Chondrocyte (in vitro differentiated cells): ENCODE measurements around the gene MIB2. TPM values are rescaled to one million over a fixed set of nuclear protein-coding genes. Genes with fewer than 3 reads are reported as not detected.
"Not testable (repeated sequence)": the region's sequence is repeated elsewhere in the genome, so short reads cannot be mapped to it uniquely, and the experiment has no call there.

Source experiments
- DNase-seq: peaks from one replicate; pipeline ENCODE4 v3.0.0; 2021; ENCODE audit warnings: mixed read lengths, low spot score
- H3K27ac Mint-ChIP-seq: one replicate; pipeline ENCODE4 v1.8.0; 2021; ENCODE audit warnings: mild to moderate bottlenecking, moderate library complexity, mixed read lengths; ENCODE audit not compliant: unreplicated experiment
- H3K27me3 Mint-ChIP-seq: 2 replicates; pipeline ENCODE4 v1.8.0; 2021; ENCODE audit warnings: low read depth, mixed read lengths
- H3K36me3 Mint-ChIP-seq: 2 replicates; pipeline ENCODE4 v1.8.0; 2021; ENCODE audit warnings: low read depth, mixed read lengths
- H3K4me1 Mint-ChIP-seq: 2 replicates; pipeline ENCODE4 v1.8.0; 2021; ENCODE audit warnings: low read depth, mild to moderate bottlenecking, mixed read lengths
- H3K4me3 Mint-ChIP-seq: one replicate; pipeline ENCODE4 v1.8.0; 2021; ENCODE audit warnings: mild to moderate bottlenecking, moderate library complexity, mixed read lengths; ENCODE audit not compliant: unreplicated experiment
- H3K9me3 Mint-ChIP-seq: 2 replicates; pipeline ENCODE4 v1.8.0; 2021; ENCODE audit warnings: low read depth, mixed read lengths
- total RNA-seq: library from RNA; stranded (reverse); gene quantifications from 3 replicates; pipeline ENCODE4 v1.2.1, GENCODE V29; 2021
- TF ChIP-seq, protein P1 (sequence below): fragments of 200-600 bp; sonication (generic); IDR thresholded peaks from 2 replicates; pipeline ENCODE4 v1.5.0; 2021; ENCODE audit warnings: antibody characterized with exemption, mild to moderate bottlenecking, moderate library complexity

The MIB2 gene
- total RNA-seq, 1 donor from 2014 or later = 73.8 TPM

DNA sequence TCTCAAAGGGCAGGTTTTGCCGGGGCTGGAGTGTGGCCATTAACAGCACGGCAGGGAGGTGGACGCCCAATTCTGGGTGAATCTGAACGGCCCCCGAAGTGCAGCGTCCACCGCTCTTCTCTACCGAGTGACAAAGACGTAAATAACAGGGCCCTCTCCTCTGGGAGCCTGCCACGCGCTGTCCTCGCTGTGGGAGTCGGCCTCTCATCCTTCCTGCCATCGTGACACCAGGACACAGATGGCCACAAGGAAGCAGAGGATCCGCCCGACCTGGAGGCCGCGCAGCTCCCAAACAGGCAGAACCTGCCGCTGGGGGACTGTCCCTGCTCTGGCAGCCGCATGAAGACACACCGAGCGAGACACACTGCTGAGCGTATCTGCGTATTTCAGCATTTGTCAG lies 55.6 kb downstream of the MIB2 start:
- H3K27ac Mint-ChIP-seq = no peak overlapping the region
- no peaks in the 10 kb centered on the region for H3K9me3 Mint-ChIP-seq
- no peak overlapping the region for H3K4me3 Mint-ChIP-seq
- H3K4me1 Mint-ChIP-seq = no peaks in the 10 kb centered on the region
- DNase-seq = peak; percentile 87
- H3K27me3 Mint-ChIP-seq = no peaks in the 10 kb centered on the region
- H3K36me3 Mint-ChIP-seq = peaks cover 18% of the 10 kb centered on the region
- TF ChIP-seq, protein P1, sequence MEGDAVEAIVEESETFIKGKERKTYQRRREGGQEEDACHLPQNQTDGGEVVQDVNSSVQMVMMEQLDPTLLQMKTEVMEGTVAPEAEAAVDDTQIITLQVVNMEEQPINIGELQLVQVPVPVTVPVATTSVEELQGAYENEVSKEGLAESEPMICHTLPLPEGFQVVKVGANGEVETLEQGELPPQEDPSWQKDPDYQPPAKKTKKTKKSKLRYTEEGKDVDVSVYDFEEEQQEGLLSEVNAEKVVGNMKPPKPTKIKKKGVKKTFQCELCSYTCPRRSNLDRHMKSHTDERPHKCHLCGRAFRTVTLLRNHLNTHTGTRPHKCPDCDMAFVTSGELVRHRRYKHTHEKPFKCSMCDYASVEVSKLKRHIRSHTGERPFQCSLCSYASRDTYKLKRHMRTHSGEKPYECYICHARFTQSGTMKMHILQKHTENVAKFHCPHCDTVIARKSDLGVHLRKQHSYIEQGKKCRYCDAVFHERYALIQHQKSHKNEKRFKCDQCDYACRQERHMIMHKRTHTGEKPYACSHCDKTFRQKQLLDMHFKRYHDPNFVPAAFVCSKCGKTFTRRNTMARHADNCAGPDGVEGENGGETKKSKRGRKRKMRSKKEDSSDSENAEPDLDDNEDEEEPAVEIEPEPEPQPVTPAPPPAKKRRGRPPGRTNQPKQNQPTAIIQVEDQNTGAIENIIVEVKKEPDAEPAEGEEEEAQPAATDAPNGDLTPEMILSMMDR = no peak

- TF ChIP-seq, protein P1 = no peak
- Mint-ChIP-seq H3K27ac (no peak overlapping the region), H3K4me1 (no peaks in the 10 kb centered on the region), H3K9me3 (no peaks in the 10 kb centered on the region), H3K27me3 (no peaks in the 10 kb centered on the region), H3K36me3 (peaks cover 16% of the 10 kb centered on the region), H3K4me3 (no peak overlapping the region)
- DNase-seq = peak; percentile 73
Measured at GRCh38 chr1:1671365-1672119, 56.2 kb downstream of the MIB2 start.

- Mint-ChIP-seq H3K4me1 (no peaks in the 10 kb centered on the region), H3K9me3 (no peaks in the 10 kb centered on the region), H3K27me3 (no peaks in the 10 kb centered on the region), H3K27ac (no peak overlapping the region), H3K4me3 (no peak overlapping the region), H3K36me3 (peaks cover 15% of the 10 kb centered on the region)
- TF ChIP-seq, protein P1 = no peak
- DNase-seq = peak; percentile 63
Measured at GRCh38 chr1:1672181-1672965, 57.1 kb downstream of the MIB2 start.

DNA sequence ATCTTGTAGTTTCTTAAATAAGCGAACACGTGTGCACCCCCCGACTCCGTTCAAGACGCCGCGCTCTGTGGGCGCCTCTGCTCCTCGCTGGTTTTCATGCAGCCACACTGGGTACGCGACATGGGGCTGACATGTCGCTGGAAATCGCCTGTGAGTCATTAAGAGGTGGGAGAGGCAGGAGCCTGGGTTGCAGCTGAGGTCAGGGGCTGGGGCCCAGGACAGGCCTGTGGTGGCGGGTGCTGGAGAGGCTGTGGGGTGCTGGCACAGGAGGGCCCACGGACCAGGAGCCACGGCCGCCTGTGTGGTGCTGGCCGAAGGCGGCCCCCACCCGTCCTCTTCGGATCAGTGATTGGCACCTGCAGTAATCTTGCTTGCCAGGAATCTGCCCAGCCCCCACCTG lies 59.5 kb downstream of the MIB2 start:
- H3K27me3 Mint-ChIP-seq, H3K4me3 Mint-ChIP-seq, H3K27ac Mint-ChIP-seq, H3K36me3 Mint-ChIP-seq, H3K9me3 Mint-ChIP-seq: not testable (repeated sequence)
- peak; percentile 52 for DNase-seq
- H3K4me1 Mint-ChIP-seq = peaks cover 15% of the 10 kb centered on the region

GRCh38 chr1:1675218-1675617 lies 59.9 kb downstream of the MIB2 start:
- not testable (repeated sequence) for H3K27me3 Mint-ChIP-seq, H3K36me3 Mint-ChIP-seq, H3K9me3 Mint-ChIP-seq, DNase-seq, H3K27ac Mint-ChIP-seq, H3K4me3 Mint-ChIP-seq
- H3K4me1 Mint-ChIP-seq = peaks cover 15% of the 10 kb centered on the region

DNA sequence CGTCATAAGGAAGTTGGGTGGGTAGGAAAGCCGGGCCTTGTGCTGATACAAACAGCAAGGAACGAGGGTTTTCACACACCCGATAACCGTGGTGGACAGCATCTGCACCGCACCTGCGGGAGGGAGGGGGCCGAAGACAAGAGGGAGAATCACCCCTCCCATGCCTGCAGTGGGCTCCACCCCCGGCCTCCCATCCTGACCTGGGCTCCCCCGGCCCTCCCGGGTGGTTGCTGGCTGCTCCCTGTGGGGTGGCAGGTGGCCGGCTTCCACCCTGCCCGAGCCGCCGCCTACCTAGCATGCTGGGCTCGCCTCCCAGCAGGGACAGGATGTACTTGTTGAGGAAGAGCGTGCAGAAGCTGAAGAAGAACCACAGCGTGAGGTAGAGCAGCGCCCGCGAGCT lies 60.8 kb downstream of the MIB2 start:
- DNase-seq = peak; percentile 51
- peaks cover 23% of the 10 kb centered on the region for H3K4me1 Mint-ChIP-seq
- not testable (repeated sequence) for H3K27me3 Mint-ChIP-seq, H3K4me3 Mint-ChIP-seq, H3K36me3 Mint-ChIP-seq, H3K9me3 Mint-ChIP-seq, H3K27ac Mint-ChIP-seq
